PC-3 (cell line): ENCODE measurements around the gene DPH2.

Experiments used
- CTCF ChIP-seq: fragments of 300-600 bp; sonication (generic); conservative IDR thresholded peaks from 2 replicates; pipeline ENCODE4 v1.5.1; 2017; ENCODE audit warnings: antibody characterized with exemption, low read depth, mild to moderate bottlenecking, low read length
- EZH2 ChIP-seq: fragments of 300-600 bp; sonication (generic); IDR thresholded peaks from one replicate; pipeline ENCODE4 v1.6.1; 2017; ENCODE audit warnings: antibody characterized with exemption, mild to moderate bottlenecking, low read length; ENCODE audit not compliant: unreplicated experiment

GRCh38 chr1:43942411-43942810, 27.4 kb upstream of the DPH2 start:
- TF ChIP-seq CTCF = no peak
- no peak for TF ChIP-seq EZH2
